HG02852 (cell line): ENCODE measurements around the gene CRIM1.
A peak's percentile ranks its signal among the peaks of the same experiment; 100 is the strongest.
"Not testable (repeated sequence)": the region's sequence is repeated elsewhere in the genome, so short reads cannot be mapped to it uniquely, and the experiment has no call there.

Source experiments
- ATAC-seq: cut with Tn5 transposase; IDR thresholded peaks from one replicate; pipeline ENCODE4 v1.9.1; 2021; ENCODE audit warnings: mild to moderate bottlenecking, moderate library complexity; ENCODE audit not compliant: unreplicated experiment

CRIM1 gene

DNA sequence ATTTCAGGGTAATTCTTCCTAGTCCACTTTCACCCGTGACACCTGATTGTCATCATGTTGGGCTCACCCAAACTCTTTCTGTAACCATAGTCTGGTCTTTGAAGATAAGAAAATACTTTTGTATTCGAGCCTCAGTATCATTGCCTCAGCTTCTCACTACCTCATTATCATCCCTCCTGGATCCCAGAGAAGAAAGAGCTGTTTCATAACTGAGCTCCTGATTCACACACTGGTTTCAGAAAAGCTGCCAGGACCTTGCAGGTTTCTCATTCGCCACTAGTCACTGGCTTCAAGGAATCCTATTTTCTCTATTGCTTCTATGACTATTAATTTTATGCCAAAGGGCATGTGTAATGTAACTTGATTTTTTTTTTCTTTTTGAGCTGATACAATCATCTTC is 2.9 kb upstream of the CRIM1 start:
- ATAC-seq, result no peak

DNA sequence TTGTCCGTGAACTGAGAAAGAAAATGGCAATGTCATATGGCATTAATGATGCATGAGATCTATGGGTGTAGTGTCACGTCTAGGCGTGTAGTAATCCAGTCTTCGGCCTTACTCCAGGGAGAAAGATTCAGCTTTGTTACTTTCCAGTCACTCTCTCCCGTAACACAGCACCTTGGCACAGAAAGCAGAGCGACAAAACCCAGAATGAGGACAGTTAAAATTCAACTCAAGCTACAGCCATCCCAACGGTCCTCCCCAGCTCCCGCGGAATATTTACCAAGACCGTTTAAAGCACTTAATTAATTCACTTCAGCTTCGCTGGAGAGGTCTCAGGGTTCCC is 797 bp upstream of the CRIM1 start:
- no peak for ATAC-seq

DNA sequence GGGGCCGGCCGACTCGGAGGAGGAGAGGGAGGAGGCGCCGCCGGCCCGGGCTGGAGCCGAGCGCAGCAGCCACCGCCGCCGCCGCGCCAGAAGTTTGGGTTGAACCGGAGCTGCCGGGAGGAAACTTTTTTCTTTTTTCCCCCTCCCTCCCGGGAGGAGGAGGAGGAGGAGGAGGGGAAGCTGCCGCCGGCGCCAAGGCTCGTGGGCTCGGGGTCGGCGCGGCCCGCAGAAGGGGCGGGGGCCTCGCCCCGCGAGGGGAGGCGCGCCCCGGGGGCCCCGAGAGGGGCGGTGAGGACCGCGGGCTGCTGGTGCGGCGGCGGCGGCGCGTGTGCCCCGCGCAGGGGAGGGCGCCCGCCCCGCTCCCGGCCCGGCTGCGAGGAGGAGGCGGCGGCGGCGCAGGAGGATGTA is 316 bp downstream of the CRIM1 start:
- peak; percentile 21 for ATAC-seq

DNA sequence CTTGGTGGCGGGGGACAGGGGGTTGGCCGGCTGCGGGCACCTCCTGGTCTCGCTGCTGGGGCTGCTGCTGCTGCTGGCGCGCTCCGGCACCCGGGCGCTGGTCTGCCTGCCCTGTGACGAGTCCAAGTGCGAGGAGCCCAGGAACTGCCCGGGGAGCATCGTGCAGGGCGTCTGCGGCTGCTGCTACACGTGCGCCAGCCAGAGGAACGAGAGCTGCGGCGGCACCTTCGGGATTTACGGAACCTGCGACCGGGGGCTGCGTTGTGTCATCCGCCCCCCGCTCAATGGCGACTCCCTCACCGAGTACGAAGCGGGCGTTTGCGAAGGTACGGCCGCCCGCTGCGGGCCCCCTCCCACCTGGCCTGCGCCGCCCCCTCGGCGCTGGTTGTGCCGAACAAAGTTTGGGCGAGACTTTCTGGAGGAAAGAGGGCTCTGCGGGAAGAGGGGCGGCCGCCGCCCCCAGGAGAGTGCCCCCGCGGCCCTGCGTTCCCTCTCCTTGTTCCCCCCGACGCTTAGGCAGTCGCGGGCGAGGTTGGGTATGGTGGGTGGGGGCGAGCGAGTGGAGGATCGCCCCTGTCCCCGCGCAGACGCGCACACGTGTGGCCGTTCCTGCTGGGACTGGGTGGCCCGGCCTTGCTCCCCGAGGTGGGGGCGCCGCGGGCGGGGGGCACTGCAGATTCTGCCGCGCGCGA is 866 bp downstream of the CRIM1 start:
- peak; percentile 29 for ATAC-seq

DNA sequence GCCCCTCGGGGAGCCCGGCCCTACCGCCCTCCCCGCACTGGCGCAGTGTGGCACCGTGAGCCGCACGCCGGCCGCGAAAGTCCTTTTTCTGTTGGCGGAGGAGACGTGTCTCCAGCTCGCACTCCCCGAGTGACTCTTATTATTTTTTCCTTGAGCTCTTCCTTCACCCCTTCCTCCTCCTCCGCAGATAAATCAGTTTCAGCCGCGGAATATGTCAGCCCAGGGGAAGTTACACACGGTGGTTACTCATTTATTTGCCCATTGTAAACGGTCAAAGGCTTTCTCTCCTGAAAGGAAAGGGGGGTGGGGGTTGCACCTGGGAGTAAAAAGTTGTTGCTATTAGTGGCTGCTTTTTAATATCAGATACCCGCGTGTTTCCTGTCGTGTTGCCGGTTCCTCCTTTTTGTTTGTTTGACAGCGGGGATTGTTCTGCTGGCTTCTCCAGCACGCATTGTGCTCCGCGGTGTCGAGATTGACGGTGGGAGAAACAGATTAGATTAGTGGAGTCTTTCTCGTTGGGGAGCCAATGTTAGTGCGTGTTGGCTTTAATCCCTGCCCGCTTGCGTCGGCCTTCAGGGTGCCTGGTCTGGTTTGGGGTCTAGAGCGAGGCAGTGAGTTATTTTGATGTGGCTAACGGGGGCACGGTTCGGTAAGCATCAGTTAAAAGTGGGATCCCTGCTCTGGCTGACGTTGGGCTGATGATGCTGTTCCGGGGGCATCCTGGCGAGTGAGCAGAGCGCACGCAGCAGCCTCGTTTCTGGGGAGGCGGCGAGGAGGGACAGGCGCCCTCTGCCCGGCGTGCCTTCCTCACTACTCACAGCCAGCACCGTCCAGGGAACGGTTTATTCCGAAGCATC is 1.6 kb downstream of the CRIM1 start:
- peak; percentile 29 for ATAC-seq

DNA sequence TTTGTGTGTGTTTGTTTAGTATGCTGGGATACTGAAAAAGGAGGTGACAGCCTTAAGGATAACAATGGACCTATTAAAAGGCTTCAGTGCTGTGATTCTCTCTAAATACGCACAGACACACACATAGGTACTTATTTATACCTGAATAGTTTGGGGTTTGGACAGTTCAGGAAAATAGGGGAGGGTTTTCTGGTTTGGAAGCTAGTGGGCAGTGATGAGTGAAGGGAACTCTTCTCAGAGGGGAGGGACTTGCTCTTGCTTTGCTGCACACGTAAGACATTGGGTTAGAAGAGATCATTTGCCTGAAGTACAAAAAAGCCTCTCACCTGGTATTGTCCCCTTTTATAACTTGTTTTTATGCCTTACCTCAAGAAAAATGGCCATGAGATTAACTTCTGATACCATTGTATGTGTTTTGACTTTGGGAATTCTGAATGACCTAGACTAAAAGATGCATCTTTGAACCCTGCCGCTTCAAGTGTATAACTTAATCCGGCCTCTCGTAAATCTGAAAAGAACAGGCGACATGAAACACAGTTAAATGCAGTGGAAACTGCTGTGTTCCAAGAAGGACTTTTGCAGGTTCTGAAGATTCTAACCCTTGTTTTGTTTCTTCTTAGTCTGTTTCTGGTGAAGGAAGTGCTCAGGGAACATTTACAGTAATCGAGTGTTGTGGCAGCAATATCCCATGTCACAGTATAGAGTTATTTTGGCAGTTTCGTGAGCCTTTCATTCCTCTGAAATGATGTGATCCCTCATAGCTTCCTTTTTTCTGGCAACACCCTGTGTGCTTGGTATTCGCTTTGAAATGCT is 2.5 kb downstream of the CRIM1 start:
- no peak for ATAC-seq

DNA sequence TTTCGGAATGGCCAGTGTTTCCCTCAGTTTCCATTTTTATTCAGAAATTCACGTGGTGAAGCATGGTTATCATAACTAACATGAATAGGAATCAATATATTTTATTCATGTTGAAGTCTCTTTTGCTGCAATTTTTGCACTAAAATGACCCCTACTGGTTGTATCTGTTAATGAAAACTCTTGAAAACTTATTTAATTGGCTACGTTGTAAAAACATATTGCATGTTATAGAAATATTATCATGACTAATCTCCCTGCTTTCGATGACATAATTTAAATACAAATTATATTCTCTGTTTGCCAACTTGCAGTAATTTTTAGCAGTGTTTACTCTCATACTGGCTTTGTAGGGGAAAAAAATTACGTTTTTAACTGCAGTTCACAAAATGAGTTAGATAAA is 3.5 kb downstream of the CRIM1 start:
- ATAC-seq, result no peak

DNA sequence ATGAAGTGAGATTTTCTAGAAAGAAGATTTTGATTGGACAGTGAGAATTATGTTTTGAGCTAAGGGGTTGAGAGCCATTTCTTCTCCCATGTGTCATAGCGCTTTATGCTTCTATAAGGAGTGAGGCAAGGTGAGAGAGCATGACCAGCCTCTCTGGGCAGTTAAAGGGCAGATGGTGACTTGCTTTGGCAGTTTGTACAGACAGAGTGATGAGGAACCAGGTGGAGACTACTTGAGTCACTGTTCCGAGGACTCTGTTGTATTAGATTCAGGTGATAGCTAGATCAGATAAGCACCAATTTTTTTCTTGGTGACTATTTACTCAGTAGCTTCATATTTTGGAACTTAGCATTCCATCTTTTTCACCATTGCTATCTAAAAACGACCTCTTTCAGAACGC is 4.5 kb downstream of the CRIM1 start:
- no peak for ATAC-seq

DNA sequence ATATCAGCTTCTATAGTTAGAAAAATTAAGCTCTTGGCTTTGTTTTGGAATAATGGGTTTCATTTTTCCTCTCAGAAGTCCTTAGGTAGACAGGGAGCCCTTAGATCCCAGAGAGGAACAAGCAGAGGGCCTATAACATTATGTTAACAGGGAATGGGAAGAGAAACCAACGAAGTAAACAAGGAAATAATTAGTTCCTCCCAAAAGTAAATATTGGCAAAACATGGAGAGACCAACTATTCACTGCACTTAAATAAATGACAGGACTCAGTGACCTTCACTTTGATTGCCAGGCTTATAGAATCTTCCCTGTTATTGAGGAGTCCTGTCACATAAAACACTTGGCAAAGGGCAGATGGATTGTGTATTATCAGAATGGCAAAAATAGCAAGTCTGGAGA is 5.3 kb downstream of the CRIM1 start:
- ATAC-seq, result no peak

DNA sequence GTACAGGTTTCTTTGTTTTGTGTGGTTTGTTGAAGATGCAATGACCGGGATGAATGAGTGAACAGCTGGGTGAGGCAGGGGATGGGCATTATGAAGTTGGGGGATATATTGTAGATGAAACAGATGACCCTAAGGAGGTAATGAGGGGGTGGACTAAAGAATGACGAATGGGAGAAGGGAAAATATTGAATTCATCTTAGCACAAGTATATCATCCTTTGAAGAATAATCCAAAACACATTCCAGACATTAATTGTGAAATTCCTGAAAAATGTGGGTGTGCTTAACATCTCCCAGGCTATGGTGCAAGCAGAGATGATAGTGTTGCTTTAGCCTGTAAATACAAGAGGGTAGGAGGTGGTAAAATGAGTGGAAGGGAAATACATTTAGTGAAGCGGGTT is 5.8 kb downstream of the CRIM1 start:
- ATAC-seq, result no peak

DNA sequence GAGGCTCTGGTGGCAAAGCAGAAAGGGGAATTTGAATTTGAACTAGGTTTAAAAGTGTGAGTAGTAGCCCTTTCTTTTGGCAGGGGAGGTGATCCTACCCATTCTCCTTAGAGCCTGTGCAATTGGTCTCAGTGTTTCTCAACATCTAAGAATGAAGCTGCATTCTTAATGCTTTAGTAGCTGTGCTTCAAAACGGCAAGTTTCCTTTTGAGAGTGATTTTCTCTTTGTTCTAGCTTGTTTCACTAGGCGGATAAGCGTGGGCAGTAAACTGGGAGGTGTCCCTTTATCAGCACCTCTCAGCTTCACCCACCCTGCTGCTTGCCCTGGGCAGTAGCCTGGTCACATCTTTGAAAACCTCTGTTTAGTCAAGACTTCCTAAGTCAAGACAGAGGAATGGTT is 6.7 kb downstream of the CRIM1 start:
- no peak for ATAC-seq

DNA sequence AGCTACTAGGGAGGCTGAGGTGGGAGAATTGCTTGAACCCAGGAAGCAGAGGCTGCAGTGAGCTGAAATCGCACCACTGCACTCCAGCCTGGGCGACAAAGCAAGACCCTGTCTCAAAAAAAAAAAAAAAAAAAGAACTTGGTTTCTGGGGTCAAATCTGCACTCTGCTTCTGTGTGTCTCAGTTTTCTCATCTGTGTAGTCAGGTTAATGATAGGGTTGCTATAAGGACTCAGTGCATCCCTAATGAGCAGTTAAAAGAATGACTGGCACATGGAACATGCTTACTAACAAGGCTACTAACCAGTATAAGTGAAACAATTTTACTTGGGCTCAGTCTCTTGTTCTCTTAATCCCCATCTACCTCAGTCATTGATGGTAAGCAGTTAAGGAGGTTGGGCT is 7.5 kb downstream of the CRIM1 start:
- not testable (repeated sequence) for ATAC-seq

DNA sequence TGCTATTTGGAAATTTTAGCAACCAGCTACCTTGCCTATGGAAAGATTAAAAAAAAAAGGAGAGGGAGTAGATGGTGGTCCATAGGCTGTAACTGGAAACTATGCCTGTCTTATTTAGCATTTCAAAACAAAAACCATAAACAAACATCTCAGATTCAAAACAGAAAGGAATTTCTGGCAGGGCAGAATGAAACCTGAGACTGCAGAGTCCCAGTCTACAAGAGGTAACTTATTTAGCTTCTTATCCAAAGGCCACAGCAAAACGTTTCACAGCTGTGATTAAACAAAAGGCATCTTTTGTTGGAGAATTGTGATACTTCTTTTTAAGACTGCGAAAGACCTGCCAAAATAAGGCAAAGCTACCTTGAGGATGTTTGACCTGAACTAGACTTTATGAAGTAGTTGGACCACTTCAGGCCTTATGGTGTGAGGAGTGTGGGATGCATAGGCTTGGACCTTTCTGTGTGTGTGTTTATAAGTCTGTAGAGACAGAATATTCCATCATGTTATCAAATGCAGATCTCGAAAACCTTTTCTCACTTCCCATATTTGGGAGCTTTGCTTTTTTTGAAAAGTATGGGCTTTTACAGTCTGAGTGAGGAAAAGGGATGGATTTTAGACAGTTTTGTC is 11.0 kb downstream of the CRIM1 start:
- no peak for ATAC-seq

DNA sequence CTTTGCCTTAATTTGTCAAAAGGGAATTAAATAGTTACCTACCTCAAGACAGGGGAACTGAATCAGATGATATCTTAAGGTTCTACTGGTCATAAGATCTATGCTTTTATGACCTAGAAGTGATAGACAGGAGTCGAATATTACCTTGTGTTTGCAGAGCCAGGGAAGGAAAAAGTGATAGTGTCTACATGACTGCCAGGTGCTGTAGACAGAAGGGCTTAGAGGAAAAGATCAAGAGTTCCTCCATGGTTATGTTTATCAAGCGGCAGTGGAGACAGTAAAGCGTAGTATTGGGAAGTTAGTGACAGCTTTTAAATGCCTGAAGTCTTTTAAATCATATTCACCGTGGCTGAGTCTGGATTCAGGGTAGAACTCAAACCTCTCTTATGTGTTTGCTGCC is 11.9 kb downstream of the CRIM1 start:
- no peak for ATAC-seq

DNA sequence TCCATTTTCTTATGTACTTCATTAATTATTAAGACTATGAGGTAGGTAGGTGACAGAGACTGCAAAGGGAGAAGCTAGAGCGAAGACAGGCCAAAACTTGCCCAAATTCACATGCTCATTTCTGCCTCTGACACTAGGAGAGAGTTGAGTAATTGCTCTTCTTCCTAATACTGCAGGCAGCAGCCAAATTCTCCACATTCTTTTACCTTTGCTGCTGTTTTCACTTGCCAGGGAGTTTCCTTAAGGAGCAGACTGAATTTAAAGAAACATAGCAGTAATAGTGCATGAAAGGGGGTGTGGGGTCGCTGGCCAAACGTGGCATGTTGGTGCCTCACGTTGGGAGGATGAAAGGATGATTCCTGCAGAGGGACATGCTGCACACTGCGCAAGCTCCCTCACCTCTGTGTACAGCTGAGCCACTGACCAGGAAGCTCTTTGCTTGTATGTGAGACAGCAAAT is 12.3 kb downstream of the CRIM1 start:
- ATAC-seq, result no peak

DNA sequence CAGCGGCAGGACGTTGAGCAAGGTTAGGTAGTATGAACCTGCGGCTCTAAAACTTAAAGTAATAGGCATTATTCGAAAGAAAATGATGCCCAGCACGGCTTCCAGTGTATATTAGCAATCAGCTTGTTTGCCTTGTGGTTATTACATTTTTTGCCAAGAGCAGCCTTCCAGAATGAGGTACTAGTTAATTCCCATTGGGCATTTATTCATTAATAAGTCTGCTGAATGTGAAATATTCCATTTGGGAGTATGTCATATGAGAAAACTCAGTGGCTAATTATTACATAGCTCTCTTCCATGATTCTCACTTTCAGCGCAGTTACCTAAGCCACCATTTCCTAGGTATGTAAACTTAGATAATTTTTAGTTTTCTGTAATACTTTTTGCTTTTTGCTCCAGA is 12.9 kb downstream of the CRIM1 start:
- no peak for ATAC-seq

DNA sequence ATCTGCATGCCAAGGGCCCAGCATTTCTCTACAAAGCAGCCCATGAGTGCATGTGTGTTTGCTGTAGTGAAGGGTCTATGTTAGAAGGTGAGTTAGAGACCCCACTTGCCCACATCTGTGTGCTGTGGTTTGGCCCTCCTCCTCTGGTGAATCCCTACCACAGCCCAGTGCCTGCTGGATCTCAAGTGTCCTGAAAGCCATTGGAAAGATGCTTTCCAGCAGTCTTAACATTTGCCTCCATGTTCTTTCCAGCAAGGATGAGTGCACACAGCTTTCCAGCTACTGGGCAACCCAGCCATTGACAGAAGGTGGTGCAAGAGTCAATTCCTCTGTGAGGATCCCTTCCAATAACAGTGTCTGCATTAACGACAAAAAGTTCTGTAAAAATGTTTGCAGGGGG is 13.6 kb downstream of the CRIM1 start:
- ATAC-seq, result no peak

DNA sequence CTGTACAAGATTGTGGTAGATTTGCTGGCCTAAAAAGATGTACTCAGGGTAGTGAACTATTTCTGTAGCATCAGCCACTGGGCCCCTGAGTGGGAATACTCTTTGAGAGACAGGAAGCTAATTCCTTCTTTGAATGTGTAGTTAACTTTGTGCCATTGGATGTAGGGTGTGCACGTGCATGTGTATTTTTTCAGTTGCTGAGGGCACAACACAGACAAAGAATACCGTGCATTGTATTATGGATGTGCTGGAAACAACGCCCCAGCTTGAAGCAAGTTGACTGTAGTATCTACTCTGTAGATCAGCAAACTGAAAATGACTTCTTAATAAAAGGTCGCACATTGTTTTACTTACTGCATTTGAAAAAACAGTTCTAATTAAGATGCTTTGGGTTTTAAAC is 14.1 kb downstream of the CRIM1 start:
- ATAC-seq, result no peak

DNA sequence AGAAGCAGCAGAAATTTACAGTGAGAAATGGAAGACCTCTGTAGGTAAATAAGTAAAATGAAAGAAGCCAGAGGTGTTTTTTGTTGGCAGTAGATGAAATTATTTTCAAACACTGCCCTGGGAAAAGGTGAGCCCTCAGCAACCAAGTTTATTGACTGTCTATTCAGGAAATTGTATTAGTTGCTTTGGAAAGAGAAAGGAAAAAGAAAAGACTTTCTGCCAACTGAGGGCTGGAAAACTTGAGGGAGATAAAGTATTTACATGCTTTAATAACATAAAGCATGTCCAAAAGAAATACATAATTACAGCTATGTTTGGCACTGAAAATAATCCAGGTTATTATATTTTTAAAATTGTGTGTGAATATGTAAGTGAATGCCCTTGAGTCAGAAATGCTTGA is 14.7 kb downstream of the CRIM1 start:
- ATAC-seq, result no peak

DNA sequence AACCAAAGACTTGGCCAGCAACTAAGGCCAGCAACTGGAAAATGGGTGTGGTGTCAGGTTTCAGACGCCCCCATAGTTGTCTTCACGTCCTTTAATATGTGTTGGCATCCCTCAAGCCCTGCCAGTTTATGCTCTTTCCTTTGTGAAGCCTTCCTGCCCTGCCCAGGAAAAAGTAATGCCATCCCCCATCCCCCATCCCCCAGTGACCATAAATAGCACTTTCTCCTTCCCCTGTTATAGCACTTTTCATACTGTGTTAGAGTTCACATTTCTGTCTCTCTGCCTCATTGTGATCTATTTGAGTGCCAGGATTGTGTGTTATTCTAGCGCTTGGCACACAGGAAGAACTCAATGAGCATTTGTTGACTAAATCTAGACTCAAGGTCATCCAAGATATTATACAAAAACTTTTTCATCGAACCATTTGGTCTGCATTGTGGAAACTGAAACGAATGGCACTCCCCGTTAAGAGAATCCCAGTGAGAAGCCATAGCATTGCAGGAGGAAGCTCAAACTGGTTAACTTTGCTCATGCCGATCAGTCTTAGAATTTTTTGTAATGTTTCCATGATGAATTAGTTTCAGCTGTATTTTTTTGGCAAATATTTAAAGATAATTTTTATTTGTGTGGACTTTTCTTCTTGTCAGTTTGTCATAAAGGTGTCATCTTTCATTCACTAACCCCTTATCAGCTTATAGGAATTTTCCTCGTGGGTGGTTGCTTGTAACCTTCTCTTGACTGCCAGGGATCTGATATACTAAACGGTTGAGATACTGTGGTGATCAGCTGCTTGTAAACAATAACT is 15.7 kb downstream of the CRIM1 start:
- ATAC-seq, result no peak
